Measurements from ENCODE around the gene TDRD3.

TDRD3 gene

DNA sequence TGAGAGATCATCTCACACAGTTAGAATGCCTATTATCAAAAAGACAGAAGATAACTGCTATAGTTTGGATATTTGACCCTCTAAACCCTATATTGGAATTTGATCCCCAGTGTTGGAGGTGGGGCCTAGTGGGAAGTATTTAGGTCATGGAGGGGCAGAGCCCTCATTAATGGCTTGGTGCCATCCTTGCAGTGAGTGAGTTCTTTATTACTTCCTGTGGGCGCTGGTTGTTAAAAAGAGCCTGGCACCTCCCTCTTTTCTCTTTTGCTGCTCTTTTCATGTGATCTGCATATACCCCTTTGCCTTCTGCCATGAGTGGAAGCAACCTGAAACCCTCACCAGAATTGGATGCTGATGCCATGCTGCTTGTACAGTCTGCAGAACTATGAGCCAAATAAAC, 66.8 kb downstream of the TDRD3 start:
- DNase-seq = no peak

DNA sequence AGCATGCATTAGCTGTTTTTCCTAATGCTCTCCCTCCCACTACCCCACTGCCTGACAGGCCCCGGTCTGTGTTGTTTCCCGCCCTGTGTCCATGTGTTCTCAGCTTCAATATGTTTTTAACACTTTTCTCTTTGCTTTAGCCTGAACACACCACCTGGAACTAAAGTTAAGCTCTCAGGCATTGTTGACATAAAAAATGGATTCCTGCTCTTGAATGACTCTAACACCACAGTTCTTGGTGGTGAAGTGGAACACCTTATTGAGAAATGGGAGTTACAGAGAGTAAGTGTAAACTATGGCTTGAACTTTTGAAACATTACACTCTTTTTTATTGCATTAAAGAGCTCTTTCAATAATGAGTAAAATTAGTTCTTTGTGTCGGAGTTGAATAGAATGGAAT, 70.1 kb downstream of the TDRD3 start:
- DNase-seq = no peak

DNA sequence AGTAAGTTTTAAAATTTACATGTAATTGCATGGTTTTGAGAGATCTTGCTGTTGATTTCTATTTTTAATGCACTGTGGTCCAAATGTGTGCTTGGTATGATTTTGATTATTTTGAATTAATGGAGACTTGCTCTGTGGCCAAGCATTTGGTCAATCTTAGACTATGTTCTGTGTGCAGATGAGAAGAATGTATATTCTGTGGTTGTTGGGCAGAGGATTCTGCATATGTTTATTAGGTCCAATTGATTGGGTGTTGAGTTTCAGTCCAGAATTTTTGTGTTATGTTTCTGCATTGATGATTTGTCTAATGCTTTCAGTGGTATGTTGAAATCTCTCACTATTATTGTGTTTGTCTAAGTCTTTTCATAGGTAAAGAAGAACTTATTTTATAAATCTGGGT, 82.3 kb downstream of the TDRD3 start:
- no peak for DNase-seq

DNA sequence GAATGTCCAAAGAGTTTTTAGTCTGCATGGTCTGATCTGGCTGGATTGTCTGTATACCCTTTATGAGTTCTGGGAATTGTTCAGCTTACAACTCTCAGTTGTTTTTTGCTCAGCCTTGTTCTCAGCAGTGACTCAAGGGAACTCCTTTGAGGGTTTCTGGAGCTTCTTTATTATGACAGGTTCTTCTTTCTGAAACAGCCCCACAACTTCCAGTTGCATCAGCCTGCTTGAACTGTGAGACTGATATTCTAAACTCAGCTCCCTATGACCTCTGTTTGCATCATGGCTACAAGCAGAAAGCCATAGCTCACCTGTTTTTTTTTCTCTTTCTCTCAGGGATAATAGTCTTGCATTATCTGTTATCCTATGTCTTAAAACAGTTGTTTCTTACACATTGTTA, 85.0 kb downstream of the TDRD3 start:
- no peak for DNase-seq

DNA sequence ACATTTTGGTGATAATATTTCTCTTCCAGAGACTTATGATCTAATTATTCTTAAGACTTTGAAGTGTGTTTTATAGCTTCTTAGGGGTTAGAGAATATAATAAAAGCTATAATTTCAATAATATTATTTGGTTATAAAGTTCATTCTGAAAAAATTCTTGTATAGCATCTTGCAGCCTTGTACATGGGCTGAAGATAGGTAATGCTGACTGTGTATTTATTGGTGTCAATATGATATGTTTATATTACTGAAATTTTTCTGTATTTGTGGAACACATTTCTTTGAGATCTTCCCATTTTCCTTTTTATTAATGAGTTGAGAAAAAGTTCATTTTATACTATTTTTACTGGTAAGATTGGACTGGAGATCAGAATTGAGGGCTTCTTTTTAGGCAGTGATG, 87.8 kb downstream of the TDRD3 start:
- no peak for DNase-seq

DNA sequence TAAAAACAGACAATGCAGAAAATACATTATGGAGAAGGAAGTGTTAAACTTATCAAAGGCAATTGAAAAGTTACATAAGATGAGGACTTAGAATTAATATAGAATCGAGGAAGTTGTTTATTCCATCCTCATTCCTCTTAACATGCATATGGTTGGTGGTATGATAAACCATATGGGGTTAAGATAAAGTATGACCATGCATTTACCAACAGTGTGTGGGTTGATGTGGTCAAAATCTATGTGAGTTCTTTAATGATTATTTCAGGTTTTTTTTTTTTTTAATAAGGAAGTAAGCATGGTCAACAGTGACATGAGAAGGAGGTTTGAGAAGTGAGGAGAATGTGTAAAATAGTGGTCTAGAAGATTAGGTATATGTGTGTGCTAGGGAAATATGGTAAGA, 94.5 kb downstream of the TDRD3 start:
- no peak for DNase-seq

DNA sequence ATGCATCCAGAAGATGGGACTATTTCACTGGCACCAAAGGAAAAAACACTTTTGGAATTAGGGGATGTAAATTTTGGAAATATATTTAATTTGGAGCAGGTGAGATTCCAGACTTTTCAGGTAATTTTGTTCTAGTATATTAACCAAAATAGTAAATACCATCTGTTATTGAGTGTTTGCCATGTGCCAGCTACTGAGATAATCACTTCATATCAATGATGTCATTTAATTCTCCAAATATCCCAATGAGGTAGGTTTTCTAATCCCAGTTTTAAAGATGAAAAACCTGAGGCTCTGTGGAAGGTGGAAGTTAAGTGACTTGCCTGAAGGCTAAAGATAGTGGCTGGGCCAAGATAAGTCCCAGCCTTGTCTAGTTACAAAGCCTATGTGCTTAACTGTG, 95.2 kb downstream of the TDRD3 start:
- no peak for DNase-seq

DNA sequence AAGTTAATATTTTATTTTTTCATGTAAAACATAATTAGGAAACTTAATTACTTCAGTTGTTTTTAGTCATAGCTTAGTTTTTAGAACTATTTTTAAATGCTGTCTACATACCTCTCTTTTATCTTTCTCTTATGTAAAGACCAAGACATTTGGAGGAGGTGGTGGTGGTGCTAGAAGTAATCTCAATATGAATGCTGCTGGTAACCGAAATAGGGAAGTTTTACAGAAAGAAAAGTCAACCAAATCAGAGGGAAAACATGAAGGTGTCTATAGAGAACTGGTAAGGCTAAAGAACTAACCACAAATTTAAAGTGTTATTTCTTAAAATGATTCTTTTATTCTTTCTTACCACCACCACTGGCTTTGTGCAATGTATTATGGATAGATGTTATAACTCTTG, 97.3 kb downstream of the TDRD3 start:
- no peak for DNase-seq

DNA sequence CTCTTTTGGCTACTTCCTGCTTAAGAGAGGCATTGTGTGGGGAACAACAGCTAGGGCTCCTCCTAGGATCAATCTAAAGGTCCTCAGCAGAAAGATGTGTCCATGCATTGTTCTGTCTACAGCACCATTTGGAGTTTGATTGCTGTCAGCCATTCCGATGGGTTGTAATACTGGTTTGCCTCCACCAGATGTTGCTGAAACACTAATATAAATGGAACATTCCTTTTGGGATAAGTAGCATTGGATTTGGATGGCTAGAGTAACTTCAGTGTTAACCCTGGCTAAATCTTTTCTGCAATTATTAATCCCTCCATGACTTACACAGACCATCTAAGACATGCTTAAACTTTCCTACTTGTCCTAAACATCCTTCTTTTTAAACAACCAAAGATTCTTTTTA, 104.2 kb downstream of the TDRD3 start:
- no peak for DNase-seq

DNA sequence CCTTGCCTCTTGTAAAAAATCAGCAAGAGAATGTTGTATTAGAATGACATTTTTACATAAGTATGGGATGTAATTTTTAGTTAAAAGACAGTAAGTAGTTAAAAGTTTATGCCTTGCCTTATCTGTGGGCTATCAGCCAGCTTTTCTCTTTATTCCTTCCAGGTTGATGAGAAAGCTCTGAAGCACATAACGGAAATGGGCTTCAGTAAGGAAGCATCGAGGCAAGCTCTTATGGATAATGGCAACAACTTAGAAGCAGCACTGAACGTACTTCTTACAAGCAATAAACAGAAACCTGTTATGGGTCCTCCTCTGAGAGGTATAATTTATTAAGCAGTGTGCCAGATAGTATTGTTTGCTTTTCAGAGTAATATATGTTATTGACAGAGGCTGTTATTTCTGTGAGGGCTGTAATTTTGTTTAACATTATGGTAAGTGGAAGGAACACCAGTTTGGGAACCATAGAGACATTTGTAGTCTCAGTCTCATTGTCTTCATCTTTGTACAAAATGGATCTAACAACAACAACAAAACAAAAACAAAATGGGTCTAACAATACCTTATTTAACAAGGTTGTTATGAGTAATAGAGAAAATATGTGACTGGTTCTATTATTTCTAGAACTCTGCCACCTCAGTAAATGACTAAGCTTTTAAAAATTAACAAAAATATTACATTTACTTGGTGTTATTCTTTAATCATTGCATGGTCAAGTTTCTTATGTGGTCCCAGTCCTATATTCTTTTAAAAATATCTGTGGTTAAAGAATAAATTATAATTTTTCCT, 112.8 kb downstream of the TDRD3 start:
- no peak for DNase-seq

DNA sequence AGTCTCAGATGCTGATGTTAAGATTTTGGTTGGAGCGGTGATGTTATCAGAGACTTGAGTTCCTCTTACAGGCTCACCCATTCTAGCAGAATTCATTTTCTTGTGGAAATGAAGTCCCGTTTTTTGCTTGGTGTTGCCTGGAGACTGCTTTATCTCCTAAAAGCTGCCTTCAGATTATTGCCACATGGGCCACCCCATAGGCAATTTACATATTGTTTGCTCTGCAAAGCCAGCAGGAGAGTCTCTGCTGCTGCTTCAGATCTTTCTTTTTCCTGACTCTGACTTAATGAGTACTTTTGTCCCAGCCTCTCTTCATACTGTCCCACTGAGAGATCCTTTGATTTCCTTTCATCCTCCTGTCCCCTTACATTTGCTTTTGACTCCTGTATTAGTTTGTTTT, 114.6 kb downstream of the TDRD3 start:
- DNase-seq = no peak

DNA sequence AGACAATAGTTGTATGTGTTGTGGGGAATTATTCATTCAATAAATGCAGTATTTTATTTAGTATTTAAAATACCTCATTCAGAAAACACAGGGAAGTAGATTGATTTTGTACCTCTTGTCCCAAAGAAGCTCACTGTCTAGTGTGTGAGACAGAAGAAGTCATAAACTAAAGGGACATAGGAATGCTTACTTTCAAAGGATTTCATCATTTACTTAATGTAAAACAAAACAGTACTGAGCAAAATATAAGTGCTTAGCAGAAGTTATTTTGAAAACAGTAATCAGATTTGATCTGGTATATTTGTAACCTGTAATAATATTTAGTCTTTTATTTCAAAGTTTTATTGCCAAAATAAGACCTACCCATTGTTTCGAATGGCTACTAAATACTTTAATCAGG, 117.9 kb downstream of the TDRD3 start:
- no peak for DNase-seq

DNA sequence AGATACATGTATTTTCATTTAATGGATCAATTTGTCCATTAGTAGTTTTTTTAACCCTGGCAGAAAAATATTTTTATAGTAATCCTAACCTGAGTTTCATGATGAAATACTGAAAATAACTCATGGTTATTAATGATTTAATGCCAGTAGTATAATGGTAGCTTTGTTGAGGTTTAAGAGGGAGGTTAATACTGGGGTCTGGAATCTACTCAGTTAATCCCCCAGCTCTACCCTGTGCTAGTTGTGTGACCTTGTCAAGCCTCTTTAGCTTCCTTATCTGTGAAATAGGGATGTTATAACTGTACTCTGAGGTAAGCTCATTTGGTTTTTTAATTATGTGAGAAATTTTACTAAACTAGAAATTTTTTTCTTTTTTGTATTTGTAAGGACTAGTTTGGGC, 122.5 kb downstream of the TDRD3 start:
- DNase-seq = no peak

DNA sequence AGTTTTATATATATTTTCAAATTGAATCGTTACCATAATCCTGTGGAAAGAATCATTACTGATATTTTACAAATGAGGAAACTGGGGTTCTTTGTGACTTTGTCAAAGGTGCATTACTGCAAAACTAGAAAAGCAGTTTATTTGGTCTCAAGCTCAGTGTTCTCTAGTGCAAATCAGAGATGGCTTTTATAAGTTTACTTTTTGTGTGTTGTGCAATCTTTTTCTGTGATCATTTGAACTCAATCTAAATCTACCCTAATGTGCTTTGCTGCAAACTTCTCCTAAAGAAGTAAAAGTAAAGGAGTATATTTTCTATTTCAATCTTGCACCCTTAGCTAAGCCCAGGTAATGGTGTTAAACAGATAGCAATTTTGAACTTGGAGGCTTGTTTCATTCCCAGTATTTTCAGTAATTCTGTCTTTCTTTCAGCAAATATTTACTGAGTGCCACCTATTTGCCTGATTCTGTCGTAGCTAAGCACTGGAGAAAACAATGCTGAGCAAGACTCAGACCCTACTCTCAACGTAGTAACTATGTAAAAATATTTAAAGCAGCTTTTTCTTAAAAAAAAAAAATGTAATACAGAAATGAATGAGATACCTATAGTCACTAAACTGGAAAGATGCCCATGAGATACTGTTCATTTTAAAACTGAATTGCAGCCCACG, 124.0 kb downstream of the TDRD3 start:
- DNase-seq = no peak

DNA sequence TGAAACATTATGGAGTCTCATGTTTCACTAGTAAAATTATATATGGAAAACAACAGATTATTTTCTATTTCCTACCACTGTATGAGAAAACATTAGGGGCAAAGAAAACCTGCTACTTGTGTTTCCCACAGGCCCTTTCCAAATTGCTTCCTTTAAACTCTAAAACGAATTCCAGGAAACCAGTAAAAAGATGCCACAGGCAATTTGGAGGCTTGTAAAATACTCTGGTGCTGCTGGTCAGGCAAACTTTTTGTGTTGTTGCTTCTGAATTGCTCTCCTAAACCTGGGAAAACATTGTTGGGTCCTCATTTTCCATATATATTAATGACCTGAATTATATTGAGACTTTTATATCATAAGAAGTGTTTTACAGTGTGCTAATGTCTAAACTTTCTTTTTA, 141.5 kb downstream of the TDRD3 start:
- no peak for DNase-seq

DNA sequence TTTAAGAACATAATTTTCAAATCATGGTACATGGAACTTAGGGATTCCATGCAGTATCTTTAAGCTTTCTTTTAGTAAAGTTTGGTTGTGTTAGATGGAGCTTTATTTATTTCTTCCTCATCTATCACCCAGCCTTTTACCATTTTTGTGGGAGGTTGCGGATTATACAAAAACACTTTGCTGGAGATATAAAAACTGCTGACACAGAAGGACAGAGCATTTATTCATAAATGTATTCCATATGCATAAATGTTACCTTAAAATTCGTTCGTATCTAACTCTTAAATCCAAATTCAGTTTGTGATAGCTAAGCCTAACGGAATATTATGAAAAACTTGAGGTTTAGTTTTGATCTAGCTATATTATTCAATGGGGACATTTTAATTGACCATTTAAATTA, 143.3 kb downstream of the TDRD3 start:
- no peak for DNase-seq

DNA sequence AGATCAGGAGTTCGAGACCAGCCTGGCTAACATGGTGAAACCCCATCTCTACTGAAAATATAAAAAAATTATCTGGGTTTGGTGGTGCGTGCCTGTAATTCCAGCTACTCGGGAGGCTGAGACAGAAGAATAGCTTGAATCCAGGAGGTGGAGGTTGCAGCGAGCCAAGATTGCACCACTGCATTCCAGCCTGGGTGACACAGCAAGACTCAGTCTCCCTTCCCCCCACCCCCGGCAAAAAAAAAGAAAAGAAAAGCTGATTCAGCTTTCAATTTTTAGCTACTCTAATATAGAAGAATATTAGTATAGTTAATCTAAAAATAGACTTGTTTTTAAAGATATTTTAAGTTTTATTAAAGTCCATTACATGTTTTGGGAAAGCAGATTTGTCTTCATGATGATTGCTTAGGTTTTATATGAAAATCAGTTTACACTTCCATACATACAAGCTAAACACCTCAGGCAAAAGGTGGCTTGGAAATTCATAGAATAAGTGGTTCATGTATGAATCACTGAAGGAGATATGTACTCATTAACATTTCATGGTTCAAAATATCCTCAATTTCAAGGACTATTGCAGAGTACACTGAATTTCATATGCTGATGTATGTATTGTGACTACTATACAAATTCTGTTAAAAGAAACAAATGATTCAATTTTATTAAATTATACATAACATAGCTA, 165.2 kb downstream of the TDRD3 start:
- DNase-seq = no peak

DNA sequence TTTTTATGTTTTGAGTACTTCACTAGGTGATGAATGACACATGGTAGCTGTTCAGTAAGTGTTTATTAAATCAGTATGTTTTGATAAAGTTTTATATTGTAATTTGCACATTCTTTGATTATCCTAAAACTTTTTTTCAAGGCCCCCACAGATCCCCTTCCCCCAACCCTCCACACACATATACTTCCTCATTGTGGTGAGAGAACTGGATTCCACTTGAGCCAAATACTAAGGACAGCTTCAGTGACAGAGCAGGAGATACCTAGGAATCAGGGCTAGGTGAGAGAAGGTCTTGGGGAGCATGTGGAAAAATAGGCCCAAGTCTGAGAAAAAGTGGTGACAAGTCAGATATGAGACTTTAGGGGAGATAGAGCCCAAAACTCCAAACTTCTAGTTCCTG, 174.6 kb downstream of the TDRD3 start:
- DNase-seq = no peak

DNA sequence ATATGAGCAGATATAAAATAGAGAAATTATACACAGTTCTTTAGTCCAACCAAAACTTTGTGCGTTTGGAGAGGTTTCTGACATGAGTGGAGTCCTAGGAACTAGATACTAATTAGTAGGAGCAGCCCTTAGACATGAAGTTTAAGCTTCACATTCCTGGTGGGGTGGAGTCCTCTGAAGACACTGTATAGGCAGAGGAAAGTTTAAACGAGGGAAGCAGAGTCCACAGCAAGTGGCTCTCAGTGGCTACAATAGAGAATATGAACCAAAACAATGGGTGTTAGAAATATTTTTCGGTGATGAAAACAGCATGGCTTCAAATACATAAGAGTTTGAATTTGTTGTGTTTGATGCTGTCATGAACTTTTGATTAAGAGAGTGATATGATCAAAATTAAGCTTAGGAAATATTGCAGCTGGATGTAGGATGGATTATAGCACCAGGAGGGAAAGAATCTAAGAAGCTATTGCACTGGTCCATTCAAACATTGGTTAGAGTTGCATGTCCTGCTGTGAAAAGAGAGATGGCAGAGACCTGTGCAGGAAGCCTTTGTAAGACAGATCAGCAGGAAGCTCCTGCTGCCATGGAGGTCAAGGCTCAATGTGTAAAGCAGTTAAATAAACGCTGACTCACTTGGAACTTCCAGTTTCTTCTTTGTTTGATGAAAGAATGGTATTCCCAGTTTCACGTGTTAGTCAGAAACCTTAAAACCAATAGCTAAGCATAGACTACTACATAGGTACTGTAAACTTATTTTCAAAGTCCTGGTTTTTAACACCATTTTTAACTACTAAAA, 175.2 kb downstream of the TDRD3 start:
- DNase-seq = no peak

DNA sequence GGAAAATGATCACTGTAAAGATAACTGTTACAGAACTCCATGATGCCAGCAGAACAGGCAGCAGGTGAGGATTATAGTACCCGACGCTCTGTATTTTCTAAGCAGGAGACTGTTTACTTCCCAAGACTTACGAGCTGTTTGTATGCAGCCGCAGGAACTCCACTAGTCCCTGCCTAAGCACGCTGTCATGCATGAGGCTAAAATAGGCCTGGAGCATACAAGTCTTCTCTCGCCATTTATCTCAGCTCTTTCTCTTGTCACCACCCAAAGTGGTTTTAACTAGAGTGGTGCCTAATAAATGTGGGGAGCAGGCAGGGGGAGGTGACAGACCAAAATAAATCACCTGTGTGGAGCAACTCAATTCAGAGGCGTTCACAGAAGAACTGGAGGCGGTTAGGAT, 175.8 kb downstream of the TDRD3 start:
- no peak for DNase-seq

DNA sequence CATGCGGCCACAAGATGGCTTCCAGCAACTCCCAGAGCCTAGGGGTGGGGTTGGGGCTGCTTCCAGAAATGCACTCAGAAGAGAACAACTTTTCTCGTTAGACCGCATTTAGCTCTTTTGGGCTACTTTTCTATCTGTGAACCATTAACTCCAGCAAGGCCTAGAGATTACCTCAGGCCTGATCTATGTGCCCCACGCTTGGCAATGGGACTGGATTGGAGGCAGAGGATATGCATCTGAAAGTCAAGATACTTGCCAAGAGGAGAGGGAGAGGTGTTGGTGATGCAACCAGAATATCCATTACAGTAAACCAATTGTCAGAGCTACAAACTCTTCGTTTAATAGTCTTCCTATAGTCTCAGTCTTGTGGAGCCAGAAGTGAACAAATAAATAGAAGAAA, 177.7 kb downstream of the TDRD3 start:
- DNase-seq = no peak

DNA sequence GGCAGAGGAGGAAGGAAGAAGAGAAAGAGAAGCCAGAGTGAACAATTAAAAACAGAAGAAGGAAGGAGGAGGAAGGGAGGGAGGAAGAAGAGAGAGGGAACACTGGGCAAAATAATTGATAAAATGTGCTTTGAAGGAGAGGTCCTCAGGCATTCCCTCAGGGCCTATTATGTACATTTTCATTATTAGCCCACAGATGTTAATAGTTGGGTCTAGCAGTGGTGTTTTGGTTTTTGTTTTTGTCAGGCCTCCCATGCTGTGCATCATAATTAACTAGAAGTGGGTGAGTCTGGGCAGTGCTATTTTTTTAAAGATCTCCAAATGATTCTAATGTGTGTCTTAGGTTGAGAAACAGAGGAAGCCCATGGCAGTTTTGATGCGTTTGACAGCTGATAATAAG, 178.1 kb downstream of the TDRD3 start:
- no peak for DNase-seq

DNA sequence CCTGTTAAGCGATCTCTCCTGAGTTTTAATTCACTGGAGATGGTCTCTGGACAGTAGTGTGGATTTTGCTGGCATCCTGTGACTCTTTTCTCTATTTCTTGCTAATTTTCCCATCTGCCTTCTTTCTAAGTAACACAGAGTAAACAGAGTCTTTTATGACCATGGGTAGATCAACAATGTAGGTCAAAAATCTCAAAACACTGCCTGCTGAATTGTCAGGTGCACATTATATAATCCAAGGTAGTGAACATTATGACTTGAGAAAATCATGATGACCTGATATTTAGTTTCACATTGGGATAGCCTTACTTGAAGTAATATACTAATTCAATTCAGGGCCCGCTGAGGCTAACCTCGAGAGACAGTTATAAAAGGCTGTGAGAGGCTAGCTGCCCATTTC, 180.7 kb downstream of the TDRD3 start:
- DNase-seq = no peak

Data from hippocampal formation (tissue), 2 donors.